OCI-LY7 (cell line): ENCODE data around the gene EMC9. TPM values are rescaled to one million over a fixed set of nuclear protein-coding genes. Genes with fewer than 3 reads are reported as not detected.

Experiments
- BruUV-seq: library from RNA; stranded (reverse); fragments of 400-500 nt; replicated peaks from 2 replicates; lab custom pipeline; 2021; lab: Mats Ljungman, UMichigan
- CTCF ChIA-PET: fragments of 300-600 bp; sonication (Branson Sonifier 250); formaldehyde crosslinking; loops from one replicate; lab custom pipeline; 2022; ENCODE audit warnings: antibody characterized with exemption; ENCODE audit not compliant: unreplicated experiment; lab: Charles Lee
- POLR2A ChIA-PET: fragments of 300-600 bp; sonication (Branson Sonifier 250); formaldehyde crosslinking; loops from one replicate; lab custom pipeline; 2022; ENCODE audit warnings: antibody characterized with exemption; lab: Charles Lee
- DNase-seq: peaks from one replicate; pipeline ENCODE4 v3.0.0-alpha.2; 2015; ENCODE audit warnings: low spot score
- H2AFZ ChIP-seq: fragments of 200-600 bp; sonication (generic), shearing (Covaris generic); 2 replicates; pipeline ENCODE4 v1.6.1; 2014; ENCODE audit warnings: mild to moderate bottlenecking, antibody characterized with exemption, low read length, moderate library complexity
- H3K27ac ChIP-seq: fragments of 200-600 bp; sonication (generic); 2 replicates; pipeline ENCODE4 v1.5.1; 2014; ENCODE audit warnings: mixed run types, low read depth, mild to moderate bottlenecking, moderate library complexity, low read length, inconsistent platforms; ENCODE audit not compliant: poor library complexity, severe bottlenecking
- H3K36me3 ChIP-seq: fragments of 200-600 bp; sonication (generic); 2 replicates; pipeline ENCODE4 v1.6.1; 2014; ENCODE audit warnings: mild to moderate bottlenecking, antibody characterized with exemption, low read length, moderate library complexity, mixed read lengths; ENCODE audit not compliant: insufficient read depth
- H3K4me1 ChIP-seq: fragments of 200-600 bp; sonication (generic); 2 replicates; pipeline ENCODE4 v1.5.1; 2014; ENCODE audit warnings: mild to moderate bottlenecking, low read length; ENCODE audit not compliant: insufficient read depth, poor library complexity, severe bottlenecking
- H3K4me2 ChIP-seq: fragments of 200-600 bp; sonication (generic); 2 replicates; pipeline ENCODE4 v1.6.1; 2014; ENCODE audit warnings: mild to moderate bottlenecking, low read length
- H3K4me3 ChIP-seq: fragments of 200-600 bp; sonication (generic); 2 replicates; pipeline ENCODE4 v1.5.1; 2014; ENCODE audit warnings: mild to moderate bottlenecking, low read depth, low read length; ENCODE audit not compliant: poor library complexity, severe bottlenecking
- H3K79me2 ChIP-seq: fragments of 200-600 bp; sonication (generic); 2 replicates; pipeline ENCODE4 v1.6.1; 2016; ENCODE audit warnings: low read depth, mild to moderate bottlenecking, low read length, moderate library complexity, mixed read lengths; ENCODE audit not compliant: insufficient read depth
- H3K9me2 ChIP-seq: fragments of 200-600 bp; sonication (generic); 2 replicates; pipeline ENCODE4 v1.6.1; 2016; ENCODE audit warnings: mild to moderate bottlenecking, low read length, mixed read lengths; ENCODE audit not compliant: insufficient read depth
- H3K9me3 ChIP-seq: fragments of 200-600 bp; sonication (generic); 2 replicates; pipeline ENCODE4 v1.6.1; 2014; ENCODE audit warnings: mild to moderate bottlenecking, mixed run types, low read length, mixed read lengths
- H4K20me1 ChIP-seq: fragments of 200-600 bp; sonication (generic); 2 replicates; pipeline ENCODE4 v1.6.1; 2014; ENCODE audit warnings: mild to moderate bottlenecking, antibody characterized with exemption, low read length, moderate library complexity, mixed read lengths; ENCODE audit not compliant: insufficient read depth
- EZH2phosphoT487 ChIP-seq: fragments of 200-600 bp; sonication (generic); IDR thresholded peaks from 2 replicates; pipeline ENCODE4 v1.6.1; 2018; ENCODE audit warnings: low read depth, borderline replicate concordance, mild to moderate bottlenecking, mixed run types, antibody characterized with exemption, low read length, moderate library complexity, mixed read lengths
- intact Hi-C: fragments of 100-400 bp; cut with micrococcal nuclease; formaldehyde crosslinking; loops from one replicate; pipeline ENCODE4 v1.10.0; 2022; ENCODE audit not compliant: unreplicated experiment
- total RNA-seq, 2 experiments: library from RNA; depleted of rRNA in 1 of 2; stranded (reverse); fragments of >200 nt in 1 of 2; shearing (Covaris generic) in 1 of 2; gene quantifications; 2 replicates each; pipeline ENCODE4 v1.2.3, GENCODE V29; 2014 to 2022
- TF ChIP-seq, protein P1 (sequence below): fragments of 200-600 bp; sonication (generic); conservative IDR thresholded peaks from 2 replicates; pipeline ENCODE4 v1.5.1; 2014; ENCODE audit warnings: mild to moderate bottlenecking, antibody characterized with exemption, low read length, moderate library complexity, mixed read lengths

EMC9 gene
- total RNA-seq, 2 experiments from 2014 or later, result 72.0 to 74.8 TPM

DNA sequence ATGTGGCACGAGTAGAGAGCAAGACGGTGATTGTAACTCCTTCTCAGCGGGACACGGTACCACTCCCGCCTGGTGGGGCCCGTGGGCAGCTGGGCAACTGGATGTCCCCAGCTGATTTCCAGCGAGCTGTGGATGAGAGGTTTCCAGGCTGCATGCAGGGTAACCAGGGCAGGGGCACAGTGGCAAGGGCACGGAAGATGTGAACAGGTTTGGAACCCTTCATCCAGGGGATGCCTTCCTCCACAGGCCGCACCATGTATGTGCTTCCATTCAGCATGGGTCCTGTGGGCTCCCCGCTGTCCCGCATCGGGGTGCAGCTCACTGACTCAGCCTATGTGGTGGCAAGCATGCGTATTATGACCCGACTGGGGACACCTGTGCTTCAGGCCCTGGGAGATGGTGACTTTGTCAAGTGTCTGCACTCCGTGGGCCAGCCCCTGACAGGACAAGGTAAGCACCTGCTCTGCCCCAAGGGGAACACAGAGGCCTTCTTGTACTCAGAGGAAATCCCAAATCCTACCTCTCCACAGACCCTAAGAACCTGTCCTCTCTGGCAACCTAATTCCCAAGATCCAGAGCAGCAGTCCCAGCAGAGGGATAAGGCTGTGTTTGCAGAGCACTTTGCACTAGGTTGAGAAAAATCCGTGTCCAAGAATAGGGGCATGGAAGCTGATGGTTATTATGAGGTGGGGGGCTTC lies 43.0 kb downstream of the EMC9 start:
- Histone ChIP-seq H4K20me1 (no peaks in the 10 kb centered on the region), H3K27ac (no peak overlapping the region), H3K36me3 (no peaks in the 10 kb centered on the region; the same call in 1 of the 2 replicates), H3K4me2 (no peak overlapping the region), H3K4me3 (no peak overlapping the region), H3K9me2 (no peaks in the 10 kb centered on the region), H3K79me2 (no peaks in the 10 kb centered on the region), H3K4me1 (peaks cover 18% of the 10 kb centered on the region), H2AFZ (no peak overlapping the region), H3K9me3 (no peaks in the 10 kb centered on the region)
- intact Hi-C loops, result no loop called here
- ChIA-PET CTCF (interaction anchor here (0.6 kb wide), 1 partner anchor 10 kb away, joined by 3 read pairs; no protein-coding TSS in a partner anchor), POLR2A (no interaction called here)
- TF ChIP-seq EZH2phosphoT487, result no peak
- TF ChIP-seq, protein P1, sequence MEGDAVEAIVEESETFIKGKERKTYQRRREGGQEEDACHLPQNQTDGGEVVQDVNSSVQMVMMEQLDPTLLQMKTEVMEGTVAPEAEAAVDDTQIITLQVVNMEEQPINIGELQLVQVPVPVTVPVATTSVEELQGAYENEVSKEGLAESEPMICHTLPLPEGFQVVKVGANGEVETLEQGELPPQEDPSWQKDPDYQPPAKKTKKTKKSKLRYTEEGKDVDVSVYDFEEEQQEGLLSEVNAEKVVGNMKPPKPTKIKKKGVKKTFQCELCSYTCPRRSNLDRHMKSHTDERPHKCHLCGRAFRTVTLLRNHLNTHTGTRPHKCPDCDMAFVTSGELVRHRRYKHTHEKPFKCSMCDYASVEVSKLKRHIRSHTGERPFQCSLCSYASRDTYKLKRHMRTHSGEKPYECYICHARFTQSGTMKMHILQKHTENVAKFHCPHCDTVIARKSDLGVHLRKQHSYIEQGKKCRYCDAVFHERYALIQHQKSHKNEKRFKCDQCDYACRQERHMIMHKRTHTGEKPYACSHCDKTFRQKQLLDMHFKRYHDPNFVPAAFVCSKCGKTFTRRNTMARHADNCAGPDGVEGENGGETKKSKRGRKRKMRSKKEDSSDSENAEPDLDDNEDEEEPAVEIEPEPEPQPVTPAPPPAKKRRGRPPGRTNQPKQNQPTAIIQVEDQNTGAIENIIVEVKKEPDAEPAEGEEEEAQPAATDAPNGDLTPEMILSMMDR, result no peak
- no TSS peak for BruUV-seq
- DNase-seq, result no peak

DNA sequence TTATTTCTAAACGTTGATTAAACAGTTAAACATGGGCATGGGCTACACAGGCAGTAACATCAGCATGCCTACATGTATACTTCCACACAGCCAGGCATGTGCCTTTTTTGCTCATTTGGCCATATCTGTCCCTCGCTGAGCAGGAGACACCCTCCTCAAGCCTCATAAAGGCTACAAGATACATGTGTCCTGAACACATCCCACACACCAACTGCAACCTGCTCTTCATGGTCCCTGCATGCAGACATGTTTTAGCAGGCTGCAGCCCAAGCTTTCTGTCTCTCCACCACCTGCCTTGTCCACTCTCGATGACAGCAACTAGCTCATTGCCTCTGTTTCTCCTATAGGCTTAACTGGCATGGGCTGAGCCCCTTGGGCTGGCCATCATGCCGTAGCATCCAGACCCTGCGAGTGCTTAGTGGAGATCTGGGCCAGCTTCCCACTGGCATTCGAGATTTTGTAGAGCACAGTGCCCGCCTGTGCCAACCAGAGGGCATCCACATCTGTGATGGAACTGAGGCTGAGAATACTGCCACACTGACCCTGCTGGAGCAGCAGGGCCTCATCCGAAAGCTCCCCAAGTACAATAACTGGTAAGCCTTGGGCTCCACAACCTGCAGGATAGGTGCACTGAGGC lies 44.7 kb downstream of the EMC9 start:
- CTCF ChIA-PET, result interaction anchor here (0.6 kb wide), 1 partner anchor 12 kb away, joined by 3 read pairs; no protein-coding TSS in a partner anchor
- H3K4me3 ChIP-seq, result no peak overlapping the region
- H4K20me1 ChIP-seq, result no peaks in the 10 kb centered on the region
- H3K27ac ChIP-seq, result no peak overlapping the region
- intact Hi-C loops, result no loop called here
- no peak for TF ChIP-seq EZH2phosphoT487
- TF ChIP-seq, protein P1, result no peak
- no TSS peak for BruUV-seq
- H3K36me3 ChIP-seq, result no peaks in the 10 kb centered on the region
- H2AFZ ChIP-seq, result no peak overlapping the region
- H3K9me2 ChIP-seq, result no peaks in the 10 kb centered on the region
- H3K9me3 ChIP-seq, result no peaks in the 10 kb centered on the region
- H3K4me2 ChIP-seq, result no peak overlapping the region
- H3K79me2 ChIP-seq, result no peaks in the 10 kb centered on the region
- H3K4me1 ChIP-seq, result peaks cover 28% of the 10 kb centered on the region
- DNase-seq, result no peak
- POLR2A ChIA-PET, result interaction anchor here (0.6 to 6.8 kb wide), 6 partner anchors 11 to 586 kb away, joined by 3 to 80 read pairs (median 4); partner anchors contain the start of genes DCAF11 and NRL
